HepG2 (cell line): ENCODE data around the gene PPP1R9B. TPM values are rescaled to one million over a fixed set of nuclear protein-coding genes. Genes with fewer than 3 reads are reported as not detected.

Source experiments
- AKAP8 ChIP-seq: sonication (generic); formaldehyde crosslinking; IDR thresholded peaks from 2 replicates; pipeline ENCODE4 v1.5.1; 2020; ENCODE audit warnings: mild to moderate bottlenecking, missing genetic modification reagents
- ETV5 ChIP-seq: IDR thresholded peaks from 2 replicates; pipeline ENCODE4 v1.6.1; 2018; ENCODE audit warnings: missing biosample characterization, missing genetic modification reagents, inconsistent platforms, borderline replicate concordance
- FOSL1 ChIP-seq: sonication (generic); formaldehyde crosslinking; IDR thresholded peaks from 2 replicates; pipeline ENCODE4 v1.9.0; 2021; ENCODE audit warnings: missing genetic modification reagents, borderline replicate concordance
- ISX ChIP-seq: sonication (generic); formaldehyde crosslinking; conservative IDR thresholded peaks from 2 replicates; pipeline ENCODE4 v1.5.0; 2020; ENCODE audit warnings: missing genetic modification reagents
- MAFK ChIP-seq, 2 experiments: IDR thresholded peaks in 1 of 2; conservative IDR thresholded peaks in 1 of 2; 2 replicates each; pipeline ENCODE4 v1.6.1; 2011; ENCODE audit warnings: improper control_type of control experiment in 2 of 2, low read length in 2 of 2
- MED1 ChIP-seq: sonication (generic); formaldehyde crosslinking; IDR thresholded peaks from 2 replicates; pipeline ENCODE4 v1.4.0; 2020; ENCODE audit warnings: missing genetic modification reagents
- MTA1 ChIP-seq: sonication (generic); formaldehyde crosslinking; IDR thresholded peaks from 2 replicates; pipeline ENCODE4 v1.4.0; 2020; ENCODE audit warnings: missing genetic modification reagents, mild to moderate bottlenecking, borderline replicate concordance
- NRL ChIP-seq: sonication (generic); formaldehyde crosslinking; IDR thresholded peaks from 2 replicates; pipeline ENCODE4 v1.5.0; 2020; ENCODE audit warnings: missing genetic modification reagents, mild to moderate bottlenecking, moderate library complexity, borderline replicate concordance
- PBX3 ChIP-seq: sonication (generic); formaldehyde crosslinking; IDR thresholded peaks from 2 replicates; pipeline ENCODE4 v1.8.1; 2023; ENCODE audit warnings: missing genetic modification reagents, inconsistent platforms, borderline replicate concordance
- POGK ChIP-seq: sonication (generic); formaldehyde crosslinking; conservative IDR thresholded peaks from 2 replicates; pipeline ENCODE4 v1.8.0; 2022; ENCODE audit warnings: mild to moderate bottlenecking, moderate library complexity, missing genetic modification reagents
- REPIN1 ChIP-seq: sonication (generic); formaldehyde crosslinking; IDR thresholded peaks from 2 replicates; pipeline ENCODE4 v1.8.0; 2022; ENCODE audit warnings: missing genetic modification reagents, low read depth, mild to moderate bottlenecking, borderline replicate concordance
- TCF12 ChIP-seq, 2 experiments: fragments of 450-650 bp in 1 of 2; sonication (generic) in 1 of 2; formaldehyde crosslinking in 1 of 2; IDR thresholded peaks; 2 replicates each; pipeline versions ENCODE4 v1.6.1 to v1.8.0; 2017 to 2022; ENCODE audit warnings: antibody characterized with exemption in 1 of 2, mild to moderate bottlenecking in 1 of 2, missing genetic modification reagents in 1 of 2, moderate library complexity in 1 of 2
- USF2 ChIP-seq, 2 experiments: sonication (generic) in 1 of 2; formaldehyde crosslinking in 1 of 2; IDR thresholded peaks; 2 replicates each; pipeline versions ENCODE4 v1.5.1 to v1.6.1; 2011 to 2020; ENCODE audit warnings: borderline replicate concordance in 1 of 2, low read depth in 1 of 2, low read length in 1 of 2, mild to moderate bottlenecking in 1 of 2, missing genetic modification reagents in 1 of 2, moderate library complexity in 1 of 2
- ZNF12 ChIP-seq: sonication (generic); formaldehyde crosslinking; IDR thresholded peaks from 2 replicates; pipeline ENCODE4 v1.5.0; 2020; ENCODE audit warnings: missing genetic modification reagents
- ZNF280D ChIP-seq: sonication (generic); formaldehyde crosslinking; IDR thresholded peaks from 2 replicates; pipeline ENCODE4 v1.5.1; 2020; ENCODE audit warnings: mild to moderate bottlenecking, missing genetic modification reagents
- ZNF563 ChIP-seq: sonication (generic); formaldehyde crosslinking; IDR thresholded peaks from 2 replicates; pipeline ENCODE4 v1.8.0; 2022; ENCODE audit warnings: mild to moderate bottlenecking, moderate library complexity, missing genetic modification reagents
- ZNF672 ChIP-seq: sonication (generic); formaldehyde crosslinking; IDR thresholded peaks from 2 replicates; pipeline ENCODE4 v1.8.1; 2022; ENCODE audit warnings: missing genetic modification reagents
- ZNF713 ChIP-seq: sonication (generic); formaldehyde crosslinking; IDR thresholded peaks from 2 replicates; pipeline ENCODE4 v1.4.0; 2020; ENCODE audit warnings: mild to moderate bottlenecking, missing genetic modification reagents
- polyA plus RNA-seq, 8 experiments: library from polyadenylated mRNA; depleted of rRNA in 3 of 8; stranded (reverse) in 7 of 8; unstranded in 1 of 8; fragments of >200 nt; fragmentation: Illumina TruSeq in 4 of 8; extraction: Trizol in 4 of 8; gene quantifications; 2 replicates each; pipeline versions ENCODE4 v1.2.1 to v1.2.3, GENCODE V29; 2011 to 2016; ENCODE audit warnings: low read depth in 4 of 8, missing spikeins in 1 of 8, mixed read lengths in 1 of 8; ENCODE audit not compliant: insufficient read depth in 1 of 8
- total RNA-seq, 5 experiments: library from RNA; depleted of rRNA; stranded (reverse); fragments of >200 nt; fragmentation: Illumina TruSeq; extraction: Trizol; gene quantifications; 2 replicates each; pipeline ENCODE4 v1.2.3, GENCODE V29; 2016; ENCODE audit warnings: low read depth in 1 of 5

PPP1R9B gene
- total and polyA plus RNA-seq, 2 of the 13 experiments (the other 11 are each of a cell fraction or from before 2014, with no cell fraction given): 9.4 to 15.8 TPM

GRCh38 chr17:50151937-50152547, 1.6 kb upstream of the PPP1R9B start (continued):
- 0 out of 2 replicates have a peak, but pooled peaks have one; percentile 39 for TF ChIP-seq ZNF563 (CRISPR knock-in tag)
- TF ChIP-seq MAFK (conservative IDR thresholded peaks at IDR 0.05 in 1 of 2, IDR thresholded peaks at IDR 0.05 in 1 of 2; ENCODE audit: low read length in 2 of 2): no peak
- TF ChIP-seq AKAP8 (CRISPR knock-in tag): 0 out of 2 replicates have a peak, but pooled peaks have one; percentile 37
- no peak; the same call in 1 of the 2 replicates for TF ChIP-seq REPIN1
- peak; percentile 85 for TF ChIP-seq ETV5 (CRISPR knock-in tag)
- TF ChIP-seq ZNF672 (CRISPR knock-in tag): no peak
- TF ChIP-seq ZNF713 (CRISPR knock-in tag): no peak
- no peak for TF ChIP-seq ZNF12 (CRISPR knock-in tag)
- no peak for TF ChIP-seq TCF12 (IDR thresholded peaks at IDR 0.05)
- TF ChIP-seq TCF12 (CRISPR knock-in tag; IDR thresholded peaks at IDR 0.05): 0 out of 2 replicates have a peak, but pooled peaks have one; percentile 30
- no peak for TF ChIP-seq ISX (CRISPR knock-in tag)
- no peak for TF ChIP-seq USF2 (IDR thresholded peaks at IDR 0.05; ENCODE audit: low read depth, low read length)
- no peak for TF ChIP-seq USF2 (CRISPR knock-in tag; IDR thresholded peaks at IDR 0.05; ENCODE audit: borderline replicate concordance)
- TF ChIP-seq PBX3 (CRISPR knock-in tag): no peak
- peak; percentile 29; the same call in 1 of the 2 replicates for TF ChIP-seq MTA1 (CRISPR knock-in tag)
- TF ChIP-seq MED1: peak; percentile 47; the same call in 1 of the 2 replicates
- no peak for TF ChIP-seq FOSL1 (CRISPR knock-in tag)
- TF ChIP-seq POGK (CRISPR knock-in tag): 0 out of 2 replicates have a peak, but pooled peaks have one; percentile 39
- peak; percentile 66; the same call in 1 of the 2 replicates for TF ChIP-seq ZNF280D (CRISPR knock-in tag)
- peak; percentile 35; the same call in 1 of the 2 replicates for TF ChIP-seq NRL (CRISPR knock-in tag)
